Stimulated activated CD8-positive, alpha-beta memory T cell treated with anti-CD3 and anti-CD28 coated beads, Interleukin-4, amount 100 ng/mL, for 24 hours (primary cell): ENCODE results near the gene TMC5.

Experiments
- DNase-seq: peaks from one replicate; pipeline ENCODE4 v3.0.0-alpha.2; 2020; ENCODE audit warnings: low read depth

TMC5 gene

GRCh38 chr16:19507867-19508266 lies 90.2 kb downstream of the TMC5 start:
- no peak for DNase-seq

- no peak for DNase-seq
Observed at GRCh38 chr16:19512297-19512696, 94.6 kb downstream of the TMC5 start.

GRCh38 chr16:19513377-19514053 lies 95.8 kb downstream of the TMC5 start:
- no peak for DNase-seq

- DNase-seq = no peak
Observed at GRCh38 chr16:19515757-19516156, 98.1 kb downstream of the TMC5 start.

GRCh38 chr16:19517424-19518089 lies 99.9 kb downstream of the TMC5 start:
- no peak for DNase-seq

GRCh38 chr16:19518388-19518787 lies 100.7 kb downstream of the TMC5 start:
- DNase-seq = no peak

- no peak for DNase-seq
Observed at GRCh38 chr16:19520861-19521331, 103.2 kb downstream of the TMC5 start.

GRCh38 chr16:19521471-19522396 lies 104.1 kb downstream of the TMC5 start, which contains the start of gene GDE1:
TSS of gene GDE1 (minus strand) at chr16:19522098. CDS start at chr16:19521964, 134 bp downstream.
- peak; percentile 93 for DNase-seq

- DNase-seq = no peak
Observed at GRCh38 chr16:19522397-19522732, 104.7 kb downstream of the TMC5 start.

- no peak for DNase-seq
Observed at GRCh38 chr16:19522760-19523159, 105.1 kb downstream of the TMC5 start.

GRCh38 chr16:19523184-19523558 lies 105.5 kb downstream of the TMC5 start:
- DNase-seq = no peak

GRCh38 chr16:19523559-19524355 lies 106.1 kb downstream of the TMC5 start, which contains the start of gene CCP110:
TSS of gene CCP110 (plus strand) at chr16:19523942. CDS start at chr16:19527882, 3,940 bp downstream.
- peak; percentile 93 for DNase-seq

- DNase-seq = no peak
Observed at GRCh38 chr16:19524356-19524615, 106.6 kb downstream of the TMC5 start.

GRCh38 chr16:19524616-19525384 lies 107.1 kb downstream of the TMC5 start:
- DNase-seq = no peak

GRCh38 chr16:19525385-19525723 lies 107.7 kb downstream of the TMC5 start:
- no peak for DNase-seq

- no peak for DNase-seq
Observed at GRCh38 chr16:19527161-19527560, 109.5 kb downstream of the TMC5 start.

GRCh38 chr16:19528666-19529065 lies 111.0 kb downstream of the TMC5 start:
- DNase-seq = no peak

GRCh38 chr16:19532601-19533000 lies 114.9 kb downstream of the TMC5 start:
- no peak for DNase-seq

- no peak for DNase-seq
Observed at GRCh38 chr16:19540241-19540970, 122.7 kb downstream of the TMC5 start.

- DNase-seq = no peak
Observed at GRCh38 chr16:19542138-19542821, 124.6 kb downstream of the TMC5 start.
